ENCODE results near the gene NFE2L1.

The NFE2L1 gene

GRCh38 chr17:48100160-48100559 is 52.0 kb downstream of the NFE2L1 start:
- H3K9ac ChIP-seq (ENCODE audit: low read length) = no peak overlapping the region
- no peaks in the 10 kb centered on the region for H3K27me3 ChIP-seq (ENCODE audit: control insufficient read depth, insufficient read depth, low read length)
- H3K27ac ChIP-seq (ENCODE audit: low read depth, low read length) = peak overlapping the region; percentile 89
- no peaks in the 10 kb centered on the region for H3K36me3 ChIP-seq (ENCODE audit: control insufficient read depth, insufficient read depth, low read length)
- H3K4me3 ChIP-seq (ENCODE audit: low read length) = peak overlapping the region; percentile 92
- no peaks in the 10 kb centered on the region for H3K4me1 ChIP-seq (ENCODE audit: control insufficient read depth, insufficient read depth, low read length)

- H3K27me3 ChIP-seq (ENCODE audit: control insufficient read depth, insufficient read depth, low read length) = no peaks in the 10 kb centered on the region
- H3K27ac ChIP-seq (ENCODE audit: low read depth, low read length) = peak overlapping the region; percentile 89
- H3K9ac ChIP-seq (ENCODE audit: low read length) = peak overlapping the region; percentile 40
- no peaks in the 10 kb centered on the region for H3K4me1 ChIP-seq (ENCODE audit: control insufficient read depth, insufficient read depth, low read length)
- no peaks in the 10 kb centered on the region for H3K36me3 ChIP-seq (ENCODE audit: control insufficient read depth, insufficient read depth, low read length)
- H3K4me3 ChIP-seq (ENCODE audit: low read length) = peak overlapping the region; percentile 92
These were observed 52.4 kb downstream of the NFE2L1 start for GRCh38 chr17:48100591-48101011.

GRCh38 chr17:48101012-48101720 is 53.0 kb downstream of the NFE2L1 start, which contains the start of gene CBX1:
Gene CBX1, minus strand, starts transcription at chr17:48101478. Its CDS starts 24,474 bp downstream, at chr17:48077004.
- H3K36me3 ChIP-seq (ENCODE audit: control insufficient read depth, insufficient read depth, low read length) = no peaks in the 10 kb centered on the region
- H3K9ac ChIP-seq (ENCODE audit: low read length) = peak within 1 kb of the TSS; percentile 40
- no peaks in the 10 kb centered on the region for H3K4me1 ChIP-seq (ENCODE audit: control insufficient read depth, insufficient read depth, low read length)
- H3K27ac ChIP-seq (ENCODE audit: low read depth, low read length) = peak within 1 kb of the TSS; percentile 89
- no peaks in the 10 kb centered on the region for H3K27me3 ChIP-seq (ENCODE audit: control insufficient read depth, insufficient read depth, low read length)
- H3K4me3 ChIP-seq (ENCODE audit: low read length) = peak within 1 kb of the TSS; percentile 92

DNA sequence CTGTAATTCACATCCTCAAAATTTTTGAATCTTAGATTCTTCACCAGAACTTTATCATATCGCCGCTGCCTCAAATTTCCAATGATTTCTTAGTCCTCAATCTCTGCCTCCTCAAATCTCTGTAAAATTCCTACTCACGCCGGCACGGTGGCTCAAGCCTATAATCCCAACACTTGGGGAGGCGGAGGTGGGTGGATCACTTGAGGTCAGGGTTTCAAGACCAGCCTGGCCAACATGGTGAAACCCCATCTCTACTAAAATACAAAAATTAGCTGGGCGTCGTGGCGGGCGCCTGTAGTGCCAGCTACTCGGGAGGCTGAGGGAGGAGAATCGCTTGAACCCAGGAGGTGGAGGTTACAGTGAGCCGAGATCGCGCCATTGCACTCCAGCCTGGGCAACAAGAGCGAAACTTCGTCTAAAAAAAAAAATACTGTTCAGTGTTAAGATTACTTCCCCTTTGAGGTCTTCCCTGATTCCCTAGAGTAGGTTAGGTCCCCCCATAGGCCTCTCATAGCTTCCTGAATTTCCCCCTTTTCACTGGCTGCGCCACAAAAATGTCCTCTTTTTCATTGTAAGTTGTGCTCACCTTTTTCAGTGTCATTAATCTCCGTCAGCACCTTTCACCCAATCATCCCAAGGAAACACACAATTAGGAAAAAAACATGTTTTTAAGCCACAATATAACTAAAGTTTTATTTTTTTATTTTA is 54.0 kb downstream of the NFE2L1 start:
- Histone ChIP-seq H3K27me3 (ENCODE audit: control insufficient read depth, insufficient read depth, low read length) (no peaks in the 10 kb centered on the region), H3K4me3 (ENCODE audit: low read length) (no peak overlapping the region), H3K9ac (ENCODE audit: low read length) (no peak overlapping the region), H3K36me3 (ENCODE audit: control insufficient read depth, insufficient read depth, low read length) (no peaks in the 10 kb centered on the region), H3K27ac (ENCODE audit: low read depth, low read length) (no peak overlapping the region), H3K4me1 (ENCODE audit: control insufficient read depth, insufficient read depth, low read length) (no peaks in the 10 kb centered on the region)

- no peak overlapping the region for H3K9ac ChIP-seq (ENCODE audit: low read length)
- H3K4me1 ChIP-seq (ENCODE audit: control insufficient read depth, insufficient read depth, low read length) = no peaks in the 10 kb centered on the region
- H3K4me3 ChIP-seq (ENCODE audit: low read length) = no peak overlapping the region
- no peaks in the 10 kb centered on the region for H3K27me3 ChIP-seq (ENCODE audit: control insufficient read depth, insufficient read depth, low read length)
- no peaks in the 10 kb centered on the region for H3K36me3 ChIP-seq (ENCODE audit: control insufficient read depth, insufficient read depth, low read length)
- H3K27ac ChIP-seq (ENCODE audit: low read depth, low read length) = no peak overlapping the region
These were observed 54.9 kb downstream of the NFE2L1 start for GRCh38 chr17:48102798-48103715.

DNA sequence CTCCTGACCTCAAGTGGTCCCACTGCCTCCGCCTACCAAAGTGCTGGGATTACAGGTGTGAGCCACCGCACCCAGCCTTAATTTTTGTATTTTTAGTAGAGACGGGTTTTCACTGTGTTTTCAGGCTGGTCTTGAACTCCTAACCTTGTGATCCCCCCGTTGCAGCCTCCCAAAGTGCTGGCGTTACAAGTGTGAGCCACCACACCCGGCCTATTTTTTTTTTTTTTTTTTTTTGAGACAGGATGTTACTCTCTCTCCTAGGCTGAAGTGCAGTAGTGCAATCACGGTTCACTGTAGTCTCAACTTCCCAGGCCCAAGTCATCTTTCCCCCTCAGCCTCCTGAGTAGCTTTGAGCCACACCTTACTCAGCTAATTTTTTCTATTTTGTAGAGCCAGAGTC is 56.3 kb downstream of the NFE2L1 start:
- H3K4me3 ChIP-seq (ENCODE audit: low read length) = no peak overlapping the region
- no peaks in the 10 kb centered on the region for H3K4me1 ChIP-seq (ENCODE audit: control insufficient read depth, insufficient read depth, low read length)
- H3K36me3 ChIP-seq (ENCODE audit: control insufficient read depth, insufficient read depth, low read length) = no peaks in the 10 kb centered on the region
- no peak overlapping the region for H3K9ac ChIP-seq (ENCODE audit: low read length)
- no peak overlapping the region for H3K27ac ChIP-seq (ENCODE audit: low read depth, low read length)
- no peaks in the 10 kb centered on the region for H3K27me3 ChIP-seq (ENCODE audit: control insufficient read depth, insufficient read depth, low read length)

DNA sequence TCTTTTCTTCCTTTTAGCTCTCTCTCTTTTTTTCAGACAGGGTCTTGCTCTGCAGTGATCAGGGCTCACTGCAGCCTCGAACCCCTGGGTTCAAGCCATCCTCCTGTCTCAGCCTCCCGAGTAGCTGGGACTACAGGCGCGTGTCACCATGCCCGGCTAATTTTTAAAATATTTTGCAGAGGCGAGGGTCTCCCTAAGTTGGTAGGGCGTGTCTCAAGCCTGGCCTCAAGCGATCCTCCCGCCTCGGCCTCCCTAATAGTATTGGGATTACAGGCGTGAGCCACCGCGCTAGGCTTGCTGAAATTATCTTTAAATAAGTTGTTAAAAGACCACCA is 58.6 kb downstream of the NFE2L1 start:
- Histone ChIP-seq H3K4me3 (ENCODE audit: low read length) (peak overlapping the region; percentile 93), H3K36me3 (ENCODE audit: control insufficient read depth, insufficient read depth, low read length) (no peaks in the 10 kb centered on the region), H3K9ac (ENCODE audit: low read length) (peak overlapping the region; percentile 86), H3K27me3 (ENCODE audit: control insufficient read depth, insufficient read depth, low read length) (no peaks in the 10 kb centered on the region), H3K27ac (ENCODE audit: low read depth, low read length) (peak overlapping the region; percentile 94), H3K4me1 (ENCODE audit: control insufficient read depth, insufficient read depth, low read length) (no peaks in the 10 kb centered on the region)

- Histone ChIP-seq H3K36me3 (ENCODE audit: control insufficient read depth, insufficient read depth, low read length) (no peaks in the 10 kb centered on the region), H3K4me1 (ENCODE audit: control insufficient read depth, insufficient read depth, low read length) (no peaks in the 10 kb centered on the region), H3K27me3 (ENCODE audit: control insufficient read depth, insufficient read depth, low read length) (no peaks in the 10 kb centered on the region), H3K27ac (ENCODE audit: low read depth, low read length) (peak within 1 kb of the TSS; percentile 94), H3K9ac (ENCODE audit: low read length) (peak within 1 kb of the TSS; percentile 86), H3K4me3 (ENCODE audit: low read length) (peak within 1 kb of the TSS; percentile 93)
These were observed 59.2 kb downstream of the NFE2L1 start, which contains the start of gene SNX11 for GRCh38 chr17:48107137-48108055. Gene SNX11, plus strand, starts transcription at chr17:48107766. Its CDS starts 4,278 bp downstream, at chr17:48112044.

GRCh38 chr17:48110761-48111160 is 62.6 kb downstream of the NFE2L1 start:
- H3K27me3 ChIP-seq (ENCODE audit: control insufficient read depth, insufficient read depth, low read length) = no peaks in the 10 kb centered on the region
- H3K4me3 ChIP-seq (ENCODE audit: low read length) = no peak overlapping the region
- no peaks in the 10 kb centered on the region for H3K36me3 ChIP-seq (ENCODE audit: control insufficient read depth, insufficient read depth, low read length)

More at GRCh38 chr17:48110761-48111160, 62.6 kb downstream of the NFE2L1 start:
- H3K4me1 ChIP-seq (ENCODE audit: control insufficient read depth, insufficient read depth, low read length) = no peaks in the 10 kb centered on the region
- H3K27ac ChIP-seq (ENCODE audit: low read depth, low read length) = no peak overlapping the region
- no peak overlapping the region for H3K9ac ChIP-seq (ENCODE audit: low read length)
